HEK293 (cell line): Measurements from ENCODE around the gene ACAA1.

Source experiments
- CTCF ChIA-PET: fragments of 350-600 bp; formaldehyde crosslinking; extraction: SDS; loops from one replicate; lab custom pipeline; 2021; ENCODE audit warnings: antibody characterized with exemption; lab: Yijun Ruan, JAX
- POLR2A ChIA-PET: fragments of 300-600 bp; formaldehyde crosslinking; extraction: SDS; loops from one replicate; lab custom pipeline; 2020; ENCODE audit warnings: antibody characterized with exemption, inconsistent platforms; lab: Yijun Ruan, JAX
- H3K27ac ChIP-seq: fragments of 200-500 bp; sonication (Bioruptor generic); 2 replicates; pipeline ENCODE4 v1.5.1; 2014; ENCODE audit warnings: low read depth, low read length, control low read depth, inconsistent platforms; ENCODE audit errors: extremely low read depth
- H3K36me3 ChIP-seq, 2 experiments: fragments of 200-500 bp in 1 of 2; sonication (Bioruptor generic) in 1 of 2; 1 replicate in 1 of 2; 2 replicates in 1 of 2; pipeline ENCODE4 v1.5.1; 2014 to 2017; ENCODE audit warnings: inconsistent platforms in 2 of 2, low read length in 2 of 2; ENCODE audit not compliant: control insufficient read depth in 2 of 2, insufficient read depth in 1 of 2
- H3K4me1 ChIP-seq: fragments of 200-500 bp; sonication (Bioruptor generic); 2 replicates; pipeline ENCODE4 v1.5.1; 2014; ENCODE audit warnings: mild to moderate bottlenecking, low read length, inconsistent platforms; ENCODE audit not compliant: control insufficient read depth, insufficient read depth
- H3K4me3 ChIP-seq: 2 replicates; pipeline ENCODE4 v1.5.1; 2011; ENCODE audit warnings: low read depth, mild to moderate bottlenecking, control low read depth, low read length, moderate library complexity
- H3K9me3 ChIP-seq: fragments of 200-500 bp; sonication (Bioruptor generic); 2 replicates; pipeline ENCODE4 v1.5.1; 2014; ENCODE audit warnings: low read depth, low read length, inconsistent platforms; ENCODE audit not compliant: control insufficient read depth, insufficient read depth
- GFI1B ChIP-seq: fragments of 450-650 bp; formaldehyde crosslinking; IDR thresholded peaks from 2 replicates; pipeline ENCODE4 v1.5.1; 2016; ENCODE audit warnings: missing biosample characterization, missing genetic modification characterization
- GLIS2 ChIP-seq: fragments of 450-650 bp; formaldehyde crosslinking; IDR thresholded peaks from 2 replicates; pipeline ENCODE4 v1.5.1; 2016; ENCODE audit warnings: missing biosample characterization, missing genetic modification characterization
- KLF1 ChIP-seq: fragments of 450-650 bp; formaldehyde crosslinking; IDR thresholded peaks from 2 replicates; pipeline ENCODE4 v1.5.1; 2016; ENCODE audit warnings: missing biosample characterization, missing genetic modification characterization
- PRDM1 ChIP-seq: fragments of 450-650 bp; formaldehyde crosslinking; IDR thresholded peaks from 2 replicates; pipeline ENCODE4; 2016; ENCODE audit warnings: missing biosample characterization, missing genetic modification characterization
- TRIM28 ChIP-seq: IDR thresholded peaks from 2 replicates; pipeline ENCODE4 v1.6.1; 2011; ENCODE audit warnings: low read length, control low read depth, borderline replicate concordance
- ZBTB11 ChIP-seq: fragments of 450-650 bp; formaldehyde crosslinking; conservative IDR thresholded peaks from 2 replicates; pipeline ENCODE4 v1.5.1; 2016; ENCODE audit warnings: low read depth, missing biosample characterization, missing genetic modification characterization
- ZFP69B ChIP-seq: fragments of 450-650 bp; formaldehyde crosslinking; IDR thresholded peaks from 2 replicates; pipeline ENCODE4 v1.5.1; 2016; ENCODE audit warnings: missing biosample characterization, missing genetic modification characterization
- ZIC2 ChIP-seq: fragments of 450-650 bp; formaldehyde crosslinking; IDR thresholded peaks from 2 replicates; pipeline ENCODE4 v1.5.1; 2016; ENCODE audit warnings: missing biosample characterization, missing genetic modification characterization
- ZNF121 ChIP-seq: fragments of 450-650 bp; formaldehyde crosslinking; IDR thresholded peaks from 2 replicates; pipeline ENCODE4 v1.5.1; 2016; ENCODE audit warnings: missing biosample characterization, missing genetic modification characterization
- ZNF184 ChIP-seq: fragments of 450-650 bp; IDR thresholded peaks from 2 replicates; pipeline ENCODE4 v1.5.1; 2018; ENCODE audit warnings: missing biosample characterization, mild to moderate bottlenecking, missing genetic modification characterization
- ZNF19 ChIP-seq: fragments of 450-650 bp; formaldehyde crosslinking; IDR thresholded peaks from 2 replicates; pipeline ENCODE4; 2016; ENCODE audit warnings: missing biosample characterization, missing genetic modification characterization, low read depth
- ZNF2 ChIP-seq: fragments of 450-650 bp; formaldehyde crosslinking; IDR thresholded peaks from 2 replicates; pipeline ENCODE4 v1.5.1; 2016; ENCODE audit warnings: missing biosample characterization, missing genetic modification characterization
- ZNF266 ChIP-seq: fragments of 450-650 bp; formaldehyde crosslinking; IDR thresholded peaks from 2 replicates; pipeline ENCODE4 v1.5.1; 2016; ENCODE audit warnings: missing biosample characterization, missing genetic modification characterization, low read depth
- ZNF362 ChIP-seq: fragments of 450-650 bp; formaldehyde crosslinking; IDR thresholded peaks from 2 replicates; pipeline ENCODE4 v1.5.1; 2016; ENCODE audit warnings: missing biosample characterization, missing genetic modification characterization
- ZNF426 ChIP-seq: fragments of 450-650 bp; formaldehyde crosslinking; IDR thresholded peaks from 2 replicates; pipeline ENCODE4 v1.5.1; 2017; ENCODE audit warnings: missing biosample characterization, missing genetic modification characterization, mild to moderate bottlenecking, inconsistent platforms, moderate library complexity
- ZNF48 ChIP-seq: fragments of 450-650 bp; formaldehyde crosslinking; IDR thresholded peaks from 2 replicates; pipeline ENCODE4 v1.5.1; 2016; ENCODE audit warnings: missing biosample characterization, missing genetic modification characterization
- ZNF510 ChIP-seq: fragments of 450-650 bp; formaldehyde crosslinking; IDR thresholded peaks from 2 replicates; pipeline ENCODE4 v1.5.1; 2018; ENCODE audit warnings: mild to moderate bottlenecking, missing genetic modification characterization, missing biosample characterization; ENCODE audit not compliant: insufficient replicate concordance
- ZNF530 ChIP-seq: fragments of 450-650 bp; formaldehyde crosslinking; IDR thresholded peaks from 2 replicates; pipeline ENCODE4 v1.5.1; 2016; ENCODE audit warnings: low read depth, missing biosample characterization, missing genetic modification characterization
- ZNF624 ChIP-seq: fragments of 450-650 bp; formaldehyde crosslinking; IDR thresholded peaks from 2 replicates; pipeline ENCODE4 v1.5.1; 2017; ENCODE audit warnings: missing biosample characterization, missing genetic modification characterization
- ZNF677 ChIP-seq: fragments of 450-650 bp; IDR thresholded peaks from 2 replicates; pipeline ENCODE4 v1.5.0; 2018; ENCODE audit warnings: missing biosample characterization, mild to moderate bottlenecking, missing genetic modification characterization, moderate library complexity
- TF ChIP-seq, protein P1 (sequence below): fragments of 450-650 bp; formaldehyde crosslinking; IDR thresholded peaks from 2 replicates; pipeline ENCODE4 v1.5.1; 2016; ENCODE audit warnings: missing biosample characterization, missing genetic modification characterization
- TF ChIP-seq, protein P2 (sequence below): fragments of 450-650 bp; formaldehyde crosslinking; IDR thresholded peaks from 2 replicates; pipeline ENCODE4 v1.5.1; 2016; ENCODE audit warnings: missing biosample characterization, missing genetic modification characterization, low read depth
- TF ChIP-seq, protein P3 (sequence below): fragments of 450-650 bp; formaldehyde crosslinking; IDR thresholded peaks from 2 replicates; pipeline ENCODE4 v1.5.1; 2016; ENCODE audit warnings: missing biosample characterization, missing genetic modification characterization

The ACAA1 gene

GRCh38 chr3:38153221-38153620 is 16.3 kb upstream of the ACAA1 start (continued):
- TF ChIP-seq, protein P1, sequence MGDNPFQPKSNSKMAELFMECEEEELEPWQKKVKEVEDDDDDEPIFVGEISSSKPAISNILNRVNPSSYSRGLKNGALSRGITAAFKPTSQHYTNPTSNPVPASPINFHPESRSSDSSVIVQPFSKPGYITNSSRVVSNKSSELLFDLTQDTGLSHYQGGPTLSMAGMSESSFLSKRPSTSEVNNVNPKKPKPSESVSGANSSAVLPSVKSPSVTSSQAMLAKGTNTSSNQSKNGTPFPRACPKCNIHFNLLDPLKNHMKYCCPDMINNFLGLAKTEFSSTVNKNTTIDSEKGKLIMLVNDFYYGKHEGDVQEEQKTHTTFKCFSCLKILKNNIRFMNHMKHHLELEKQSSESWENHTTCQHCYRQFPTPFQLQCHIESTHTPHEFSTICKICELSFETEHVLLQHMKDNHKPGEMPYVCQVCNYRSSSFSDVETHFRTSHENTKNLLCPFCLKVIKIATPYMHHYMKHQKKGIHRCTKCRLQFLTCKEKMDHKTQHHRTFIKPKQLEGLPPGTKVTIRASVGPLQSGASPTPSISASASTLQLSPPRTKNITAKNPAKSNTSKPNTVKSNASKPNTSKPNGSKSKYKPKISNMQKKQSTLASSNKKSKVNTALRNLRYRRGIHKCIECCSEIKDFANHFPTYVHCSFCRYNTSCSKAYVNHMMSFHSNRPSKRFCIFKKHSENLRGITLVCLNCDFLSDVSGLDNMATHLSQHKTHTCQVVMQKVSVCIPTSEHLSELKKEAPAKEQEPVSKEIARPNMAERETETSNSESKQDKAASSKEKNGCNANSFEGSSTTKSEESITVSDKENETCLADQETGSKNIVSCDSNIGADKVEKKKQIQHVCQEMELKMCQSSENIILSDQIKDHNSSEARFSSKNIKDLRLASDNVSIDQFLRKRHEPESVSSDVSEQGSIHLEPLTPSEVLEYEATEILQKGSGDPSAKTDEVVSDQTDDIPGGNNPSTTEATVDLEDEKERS (tag by site-specific recombination): no peak
- TF ChIP-seq ZNF121 (tag by site-specific recombination): no peak
- no peak for TF ChIP-seq ZNF624
- TF ChIP-seq, protein P2, sequence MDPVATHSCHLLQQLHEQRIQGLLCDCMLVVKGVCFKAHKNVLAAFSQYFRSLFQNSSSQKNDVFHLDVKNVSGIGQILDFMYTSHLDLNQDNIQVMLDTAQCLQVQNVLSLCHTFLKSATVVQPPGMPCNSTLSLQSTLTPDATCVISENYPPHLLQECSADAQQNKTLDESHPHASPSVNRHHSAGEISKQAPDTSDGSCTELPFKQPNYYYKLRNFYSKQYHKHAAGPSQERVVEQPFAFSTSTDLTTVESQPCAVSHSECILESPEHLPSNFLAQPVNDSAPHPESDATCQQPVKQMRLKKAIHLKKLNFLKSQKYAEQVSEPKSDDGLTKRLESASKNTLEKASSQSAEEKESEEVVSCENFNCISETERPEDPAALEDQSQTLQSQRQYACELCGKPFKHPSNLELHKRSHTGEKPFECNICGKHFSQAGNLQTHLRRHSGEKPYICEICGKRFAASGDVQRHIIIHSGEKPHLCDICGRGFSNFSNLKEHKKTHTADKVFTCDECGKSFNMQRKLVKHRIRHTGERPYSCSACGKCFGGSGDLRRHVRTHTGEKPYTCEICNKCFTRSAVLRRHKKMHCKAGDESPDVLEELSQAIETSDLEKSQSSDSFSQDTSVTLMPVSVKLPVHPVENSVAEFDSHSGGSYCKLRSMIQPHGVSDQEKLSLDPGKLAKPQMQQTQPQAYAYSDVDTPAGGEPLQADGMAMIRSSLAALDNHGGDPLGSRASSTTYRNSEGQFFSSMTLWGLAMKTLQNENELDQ: no peak
- TF ChIP-seq, protein P3, sequence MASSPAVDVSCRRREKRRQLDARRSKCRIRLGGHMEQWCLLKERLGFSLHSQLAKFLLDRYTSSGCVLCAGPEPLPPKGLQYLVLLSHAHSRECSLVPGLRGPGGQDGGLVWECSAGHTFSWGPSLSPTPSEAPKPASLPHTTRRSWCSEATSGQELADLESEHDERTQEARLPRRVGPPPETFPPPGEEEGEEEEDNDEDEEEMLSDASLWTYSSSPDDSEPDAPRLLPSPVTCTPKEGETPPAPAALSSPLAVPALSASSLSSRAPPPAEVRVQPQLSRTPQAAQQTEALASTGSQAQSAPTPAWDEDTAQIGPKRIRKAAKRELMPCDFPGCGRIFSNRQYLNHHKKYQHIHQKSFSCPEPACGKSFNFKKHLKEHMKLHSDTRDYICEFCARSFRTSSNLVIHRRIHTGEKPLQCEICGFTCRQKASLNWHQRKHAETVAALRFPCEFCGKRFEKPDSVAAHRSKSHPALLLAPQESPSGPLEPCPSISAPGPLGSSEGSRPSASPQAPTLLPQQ (tag by site-specific recombination): no peak
- TF ChIP-seq GFI1B (tag by site-specific recombination): no peak
- no peak for TF ChIP-seq ZNF530 (tag by site-specific recombination)
- no peak for TF ChIP-seq ZNF2 (tag by site-specific recombination)

DNA sequence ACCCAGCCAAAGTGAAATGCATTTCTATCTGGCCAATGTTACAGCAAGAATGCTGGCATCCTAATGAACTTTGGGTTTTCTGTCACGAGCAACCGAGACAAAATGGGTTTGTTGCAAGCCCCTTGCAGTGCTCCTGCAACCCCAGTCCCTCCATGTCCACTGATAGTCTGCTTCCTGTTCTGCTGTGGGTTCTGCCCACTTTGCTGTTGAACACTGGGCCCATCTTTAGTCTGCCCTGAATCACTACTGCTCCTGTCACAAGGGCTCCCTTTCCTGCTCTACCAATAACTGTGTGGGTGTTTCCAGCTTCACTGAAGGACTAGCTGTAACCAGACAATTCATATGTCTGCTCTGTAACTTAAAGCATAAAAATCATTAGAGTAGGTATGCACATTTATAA is 15.7 kb upstream of the ACAA1 start:
- Histone ChIP-seq H3K36me3 (no peaks in the 10 kb centered on the region), H3K27ac (no peak overlapping the region), H3K4me1 (peaks cover 4% of the 10 kb centered on the region; the same call in 1 of the 2 replicates), H3K9me3 (no peaks in the 10 kb centered on the region), H3K4me3 (no peak overlapping the region)
- POLR2A ChIA-PET: no interaction called here
- CTCF ChIA-PET: interaction anchor here (0.7 kb wide), 1 partner anchor 116 kb away, joined by 3 read pairs; no protein-coding TSS in a partner anchor
- no peak for TF ChIP-seq ZNF266 (tag by site-specific recombination)
- TF ChIP-seq ZNF184 (tag by site-specific recombination): no peak
- TF ChIP-seq PRDM1 (tag by site-specific recombination): no peak
- TF ChIP-seq ZNF48 (tag by site-specific recombination): no peak
- no peak for TF ChIP-seq ZBTB11 (tag by site-specific recombination)
- TF ChIP-seq ZIC2 (tag by site-specific recombination): no peak
- no peak for TF ChIP-seq KLF1 (tag by site-specific recombination)
- TF ChIP-seq GFI1B (tag by site-specific recombination): no peak
- no peak for TF ChIP-seq TRIM28
- no peak for TF ChIP-seq ZNF510
- TF ChIP-seq GLIS2 (tag by site-specific recombination): no peak
- no peak for TF ChIP-seq ZNF426 (tag by site-specific recombination)
- TF ChIP-seq ZNF677 (tag by site-specific recombination): no peak
- TF ChIP-seq, protein P1 (tag by site-specific recombination): no peak
- TF ChIP-seq ZNF362: no peak
- TF ChIP-seq ZFP69B (tag by site-specific recombination): no peak
- no peak for TF ChIP-seq ZNF19 (tag by site-specific recombination)
